ENCODE results near the gene RBM43.
"Not testable (repeated sequence)": the region's sequence is repeated elsewhere in the genome, so short reads cannot be mapped to it uniquely, and the experiment has no call there.

The RBM43 gene

DNA sequence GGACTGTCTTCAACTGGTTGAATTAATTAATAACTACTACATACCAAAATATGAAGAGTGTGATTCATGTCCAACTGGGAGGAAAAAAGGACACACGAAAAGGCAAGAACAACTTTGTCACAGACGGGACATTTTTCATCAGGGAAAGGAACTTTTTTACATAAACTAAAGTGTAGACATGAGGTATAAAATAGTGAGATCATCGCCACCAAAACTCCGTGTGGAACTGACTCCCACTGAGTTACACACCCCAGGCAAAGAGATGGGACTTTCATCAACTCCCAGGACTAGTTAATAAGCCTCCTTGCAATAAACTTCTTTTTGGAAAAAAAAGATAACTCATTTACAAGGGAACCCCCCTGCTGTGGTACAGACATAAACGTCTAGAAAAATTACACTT, 40.7 kb upstream of the RBM43 start (continued):
- TF ChIP-seq, protein P1, sequence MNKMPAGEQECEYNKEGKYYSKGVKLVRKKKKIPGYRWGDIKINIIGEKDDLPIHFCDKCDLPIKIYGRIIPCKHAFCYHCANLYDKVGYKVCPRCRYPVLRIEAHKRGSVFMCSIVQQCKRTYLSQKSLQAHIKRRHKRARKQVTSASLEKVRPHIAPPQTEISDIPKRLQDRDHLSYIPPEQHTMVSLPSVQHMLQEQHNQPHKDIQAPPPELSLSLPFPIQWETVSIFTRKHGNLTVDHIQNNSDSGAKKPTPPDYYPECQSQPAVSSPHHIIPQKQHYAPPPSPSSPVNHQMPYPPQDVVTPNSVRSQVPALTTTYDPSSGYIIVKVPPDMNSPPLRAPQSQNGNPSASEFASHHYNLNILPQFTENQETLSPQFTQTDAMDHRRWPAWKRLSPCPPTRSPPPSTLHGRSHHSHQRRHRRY (tag by site-specific recombination; IDR thresholded peaks at IDR 0.05) = no peak
- TF ChIP-seq ZNF843 (tag by site-specific recombination; IDR thresholded peaks at IDR 0.05) = peak; percentile 48; the same call in 1 of the 2 replicates
- TF ChIP-seq, protein P2, sequence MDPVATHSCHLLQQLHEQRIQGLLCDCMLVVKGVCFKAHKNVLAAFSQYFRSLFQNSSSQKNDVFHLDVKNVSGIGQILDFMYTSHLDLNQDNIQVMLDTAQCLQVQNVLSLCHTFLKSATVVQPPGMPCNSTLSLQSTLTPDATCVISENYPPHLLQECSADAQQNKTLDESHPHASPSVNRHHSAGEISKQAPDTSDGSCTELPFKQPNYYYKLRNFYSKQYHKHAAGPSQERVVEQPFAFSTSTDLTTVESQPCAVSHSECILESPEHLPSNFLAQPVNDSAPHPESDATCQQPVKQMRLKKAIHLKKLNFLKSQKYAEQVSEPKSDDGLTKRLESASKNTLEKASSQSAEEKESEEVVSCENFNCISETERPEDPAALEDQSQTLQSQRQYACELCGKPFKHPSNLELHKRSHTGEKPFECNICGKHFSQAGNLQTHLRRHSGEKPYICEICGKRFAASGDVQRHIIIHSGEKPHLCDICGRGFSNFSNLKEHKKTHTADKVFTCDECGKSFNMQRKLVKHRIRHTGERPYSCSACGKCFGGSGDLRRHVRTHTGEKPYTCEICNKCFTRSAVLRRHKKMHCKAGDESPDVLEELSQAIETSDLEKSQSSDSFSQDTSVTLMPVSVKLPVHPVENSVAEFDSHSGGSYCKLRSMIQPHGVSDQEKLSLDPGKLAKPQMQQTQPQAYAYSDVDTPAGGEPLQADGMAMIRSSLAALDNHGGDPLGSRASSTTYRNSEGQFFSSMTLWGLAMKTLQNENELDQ (tag by site-specific recombination; IDR thresholded peaks at IDR 0.05; ENCODE audit: low read depth) = no peak

DNA sequence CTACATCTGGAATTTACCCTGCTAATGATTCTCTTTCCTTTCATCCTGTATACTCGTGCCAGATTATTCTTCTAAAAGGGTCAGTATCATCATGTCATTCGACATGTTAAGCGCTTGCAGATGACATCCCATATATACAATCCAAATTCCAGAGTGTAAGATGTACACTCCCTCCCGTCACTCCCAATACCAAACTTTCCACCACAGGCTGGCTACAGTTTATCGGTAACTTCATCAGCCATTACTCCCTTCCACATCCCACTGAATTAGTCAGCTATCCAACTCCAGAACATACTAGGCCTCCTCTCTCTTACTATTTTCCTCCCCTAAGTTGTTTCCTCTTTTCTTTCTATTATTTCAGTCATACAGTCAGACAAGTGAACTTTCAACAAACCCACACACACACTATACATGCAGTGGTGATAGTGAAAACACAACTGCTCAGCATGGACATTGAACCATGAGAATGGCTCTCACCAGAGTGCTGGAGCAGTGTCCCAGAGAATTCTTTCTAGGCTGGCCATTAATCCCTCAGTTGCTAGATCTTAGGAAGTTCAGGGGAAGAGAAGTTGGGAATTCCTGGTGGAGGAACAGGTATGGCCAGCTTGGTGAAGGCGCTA, 38.4 kb upstream of the RBM43 start:
- ChIA-PET CTCF (no interaction called here), POLR2A (no interaction called here)
- no peak for TF ChIP-seq ZNF791 (tag by site-specific recombination; IDR thresholded peaks at IDR 0.05)
- no peak for TF ChIP-seq ZNF121 (tag by site-specific recombination; IDR thresholded peaks at IDR 0.05)
- TF ChIP-seq SP7 (tag by site-specific recombination; IDR thresholded peaks at IDR 0.05) = no peak
- no peak for TF ChIP-seq ZNF18 (tag by site-specific recombination; IDR thresholded peaks at IDR 0.05)

DNA sequence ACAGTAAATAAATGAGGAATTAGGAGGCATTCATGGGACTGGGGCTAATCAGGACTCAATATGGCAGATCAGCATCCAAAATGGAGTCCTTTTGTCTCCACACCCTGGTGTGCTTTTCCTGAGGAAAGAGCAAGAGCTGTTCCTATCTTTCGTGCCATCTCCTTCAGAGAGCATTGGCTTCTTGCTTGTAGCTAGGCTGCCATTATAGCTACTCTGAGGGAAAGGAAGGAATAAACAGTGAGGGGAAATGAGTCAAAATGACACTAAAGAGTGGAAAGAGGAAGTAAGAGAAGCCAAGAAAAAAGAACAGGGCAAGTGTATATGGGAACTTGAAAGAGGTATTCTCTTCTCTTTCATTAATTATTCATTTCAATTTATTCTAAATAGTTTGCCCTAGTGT, 36.2 kb upstream of the RBM43 start:
- no peak overlapping the region for H3K4me3 ChIP-seq (ENCODE audit: low read depth, low read length)
- peaks cover 6% of the 10 kb centered on the region; the same call in 1 of the 2 replicates for H3K4me1 ChIP-seq (ENCODE audit: control insufficient read depth, insufficient read depth, low read length)
- no peaks in the 10 kb centered on the region for H3K36me3 ChIP-seq (ENCODE audit: control insufficient read depth in 2 of 2, insufficient read depth in 1 of 2, low read length in 2 of 2)
- no peak overlapping the region for H3K27ac ChIP-seq (ENCODE audit: extremely low read depth, low read depth, low read length)
- ChIA-PET CTCF (no interaction called here), POLR2A (no interaction called here)
- H3K9me3 ChIP-seq (ENCODE audit: control insufficient read depth, insufficient read depth, low read depth, low read length) = no peaks in the 10 kb centered on the region
- TF ChIP-seq ZNF132 (tag by site-specific recombination; IDR thresholded peaks at IDR 0.05; ENCODE audit: borderline replicate concordance) (no peak), GFI1B (tag by site-specific recombination; IDR thresholded peaks at IDR 0.05) (no peak), ZNF2 (tag by site-specific recombination; IDR thresholded peaks at IDR 0.05) (no peak), BCL6B (tag by site-specific recombination; IDR thresholded peaks at IDR 0.05) (no peak), ZNF596 (tag by site-specific recombination; IDR thresholded peaks at IDR 0.05) (no peak), PRDM1 (tag by site-specific recombination; IDR thresholded peaks at IDR 0.05) (no peak), ZNF37A (tag by site-specific recombination; IDR thresholded peaks at IDR 0.05) (no peak), ZNF777 (tag by site-specific recombination; IDR thresholded peaks at IDR 0.05; ENCODE audit: borderline replicate concordance) (no peak), OSR2 (tag by site-specific recombination; IDR thresholded peaks at IDR 0.05) (no peak), ZNF571 (tag by site-specific recombination; IDR thresholded peaks at IDR 0.05) (no peak)

More for the DNA sequence above, 38.4 kb upstream of the RBM43 start:
- no peaks in the 10 kb centered on the region for H3K9me3 ChIP-seq (ENCODE audit: control insufficient read depth, insufficient read depth, low read depth, low read length)
- no peak overlapping the region for H3K4me3 ChIP-seq (ENCODE audit: low read depth, low read length)
- peaks cover 7% of the 10 kb centered on the region; the same call in 1 of the 2 replicates for H3K4me1 ChIP-seq (ENCODE audit: control insufficient read depth, insufficient read depth, low read length)
- no peak overlapping the region for H3K27ac ChIP-seq (ENCODE audit: extremely low read depth, low read depth, low read length)
- no peaks in the 10 kb centered on the region for H3K36me3 ChIP-seq (ENCODE audit: control insufficient read depth in 2 of 2, insufficient read depth in 1 of 2, low read length in 2 of 2)

- POLR2A ChIA-PET, CTCF ChIA-PET: not testable (repeated sequence)
Observed at GRCh38 chr2:151295926-151296325, 34.3 kb upstream of the RBM43 start.

More at GRCh38 chr2:151295926-151296325, 34.3 kb upstream of the RBM43 start:
- H3K36me3 ChIP-seq (ENCODE audit: control insufficient read depth in 2 of 2, insufficient read depth in 1 of 2, low read length in 2 of 2); H3K4me3 ChIP-seq (ENCODE audit: low read depth, low read length); H3K9me3 ChIP-seq (ENCODE audit: control insufficient read depth, insufficient read depth, low read depth, low read length); H3K27ac ChIP-seq (ENCODE audit: extremely low read depth, low read depth, low read length); H3K4me1 ChIP-seq (ENCODE audit: control insufficient read depth, insufficient read depth, low read length): not testable (repeated sequence)

Measured in HEK293 (cell line).